HG03280 (cell line): ENCODE measurements around the gene PHPT1.
"Not testable (repeated sequence)": the region's sequence is repeated elsewhere in the genome, so short reads cannot be mapped to it uniquely, and the experiment has no call there.

Source experiments
- ATAC-seq: cut with Tn5 transposase; IDR thresholded peaks from one replicate; pipeline ENCODE4 v1.9.1; 2021; ENCODE audit warnings: mild to moderate bottlenecking, moderate library complexity; ENCODE audit not compliant: unreplicated experiment

The PHPT1 gene

GRCh38 chr9:136849038-136849959 is at the start of gene PHPT1:
Gene PHPT1 (plus strand): TSS chr9:136849409. CDS start chr9:136849431, 22 bp downstream.
- ATAC-seq = peak; percentile 82

- peak; percentile 41 for ATAC-seq
Measured at GRCh38 chr9:136799854-136800657, 49.2 kb upstream of the PHPT1 start.

- ATAC-seq = no peak
Measured at GRCh38 chr9:136802321-136802720, 46.9 kb upstream of the PHPT1 start.

- not testable (repeated sequence) for ATAC-seq
Measured at GRCh38 chr9:136803009-136803550, 46.1 kb upstream of the PHPT1 start.

GRCh38 chr9:136803551-136804508 is 45.4 kb upstream of the PHPT1 start:
- ATAC-seq = no peak

GRCh38 chr9:136804509-136805206 is 44.6 kb upstream of the PHPT1 start:
- no peak for ATAC-seq

- no peak for ATAC-seq
Measured at GRCh38 chr9:136805207-136805740, 43.9 kb upstream of the PHPT1 start.

- no peak for ATAC-seq
Measured at GRCh38 chr9:136806067-136806466, 43.1 kb upstream of the PHPT1 start.

GRCh38 chr9:136806631-136807201 is 42.5 kb upstream of the PHPT1 start:
- ATAC-seq = no peak

GRCh38 chr9:136807281-136808074 is 41.7 kb upstream of the PHPT1 start, which contains the start of gene RABL6:
Gene RABL6 (plus strand): TSS chr9:136807948. CDS start chr9:136808197, 249 bp downstream.
- ATAC-seq = peak; percentile 80

- ATAC-seq = peak; percentile 32
Measured at GRCh38 chr9:136808075-136808805, 41.0 kb upstream of the PHPT1 start.

GRCh38 chr9:136808806-136809158 is 40.4 kb upstream of the PHPT1 start:
- no peak for ATAC-seq

- ATAC-seq = no peak
Measured at GRCh38 chr9:136814725-136815421, 34.3 kb upstream of the PHPT1 start.

- ATAC-seq = no peak
Measured at GRCh38 chr9:136815422-136815782, 33.8 kb upstream of the PHPT1 start.

- ATAC-seq = no peak
Measured at GRCh38 chr9:136820971-136821825, 28.0 kb upstream of the PHPT1 start.
